Panc1 (cell line): ENCODE measurements around the gene IQCH. TPM values are rescaled to one million over a fixed set of nuclear protein-coding genes. Genes with fewer than 3 reads are reported as not detected.

ENCODE experiments used
- ATAC-seq: fragments of 200-7000 bp; cut with Tn5 transposase; 2 replicates; pipeline ENCODE4 v1.9.1; 2020; ENCODE audit warnings: mild to moderate bottlenecking, moderate library complexity
- BruUV-seq: library from RNA; stranded (reverse); fragments of 400-500 nt; replicated peaks from 2 replicates; lab custom pipeline; 2021; lab: Mats Ljungman, UMichigan
- CTCF ChIA-PET: fragments of 300-600 bp; sonication (Branson Sonifier 250); formaldehyde crosslinking; loops from one replicate; lab custom pipeline; 2022; ENCODE audit warnings: antibody characterized with exemption; lab: Charles Lee
- POLR2A ChIA-PET: fragments of 300-600 bp; sonication (Branson Sonifier 250); formaldehyde crosslinking; loops from one replicate; lab custom pipeline; 2022; ENCODE audit warnings: antibody characterized with exemption; lab: Charles Lee
- DNase-seq: peaks from one replicate; pipeline ENCODE4 v3.0.0-alpha.2; 2010; ENCODE audit warnings: low read depth, low spot score
- H3K27ac ChIP-seq: 2 replicates; pipeline ENCODE4 v1.5.1; 2011; ENCODE audit warnings: mild to moderate bottlenecking, low read length, inconsistent platforms
- H3K27me3 ChIP-seq: fragments of 200-500 bp; sonication (Bioruptor generic); 2 replicates; pipeline ENCODE4 v1.6.0; 2014; ENCODE audit warnings: low read length, inconsistent platforms; ENCODE audit not compliant: control insufficient read depth, insufficient read depth
- H3K36me3 ChIP-seq: fragments of 200-500 bp; sonication (Bioruptor generic); 2 replicates; pipeline ENCODE4 v1.5.1; 2014; ENCODE audit warnings: inconsistent platforms, mild to moderate bottlenecking, low read length, moderate library complexity; ENCODE audit not compliant: control insufficient read depth, insufficient read depth
- H3K4me1 ChIP-seq: 2 replicates; pipeline ENCODE4 v1.5.1; 2011; ENCODE audit warnings: inconsistent platforms, mild to moderate bottlenecking, low read length, moderate library complexity; ENCODE audit not compliant: control insufficient read depth, insufficient read depth
- H3K4me3 ChIP-seq, 2 experiments: 2 replicates each; pipeline ENCODE4 v1.5.1; 2011 to 2012; ENCODE audit warnings: low read depth in 2 of 2, low read length in 2 of 2, mild to moderate bottlenecking in 2 of 2, inconsistent platforms in 1 of 2, moderate library complexity in 1 of 2
- H3K9me3 ChIP-seq: fragments of 200-500 bp; sonication (Bioruptor generic); 2 replicates; pipeline ENCODE4 v1.5.1; 2014; ENCODE audit warnings: low read depth, mild to moderate bottlenecking, inconsistent platforms, low read length, moderate library complexity; ENCODE audit not compliant: control insufficient read depth, insufficient read depth
- CTCF ChIP-seq: fragments of 450-650 bp; IDR thresholded peaks from 2 replicates; pipeline ENCODE4 v1.5.1; 2017; ENCODE audit warnings: mild to moderate bottlenecking
- POLR2AphosphoS5 ChIP-seq: IDR thresholded peaks from 2 replicates; pipeline ENCODE4 v1.6.1; 2012; ENCODE audit warnings: mild to moderate bottlenecking, low read depth, low read length, moderate library complexity
- SIN3A ChIP-seq: IDR thresholded peaks from 2 replicates; pipeline ENCODE4 v1.6.1; 2012; ENCODE audit warnings: low read depth, mild to moderate bottlenecking, low read length, moderate library complexity, borderline replicate concordance; ENCODE audit not compliant: insufficient read depth
- TCF7L2 ChIP-seq: IDR thresholded peaks from 2 replicates; pipeline ENCODE4 v1.6.1; 2011; ENCODE audit warnings: mild to moderate bottlenecking, low read depth, low read length, inconsistent platforms
- in situ Hi-C: cut with HindIII; loops from 2 replicates; pipeline ENCODE4 v1.10.0; 2016; ENCODE audit warnings: low sequenced_read_pairs, low pct_unique_long_range_greater_than_20kb
- intact Hi-C: fragments of 100-400 bp; cut with micrococcal nuclease; formaldehyde crosslinking; loops from one replicate; pipeline ENCODE4 v1.10.0; 2022; ENCODE audit not compliant: unreplicated experiment
- total RNA-seq: library from RNA; stranded (reverse); gene quantifications from one replicate; pipeline ENCODE4 v1.2.1, GENCODE V29; 2021; ENCODE audit not compliant: unreplicated experiment
- TF ChIP-seq, protein P1 (sequence below), 2 experiments: IDR thresholded peaks; 2 replicates each; pipeline ENCODE4 v1.6.1; 2011 to 2012; ENCODE audit warnings: low read depth in 2 of 2, control low read depth in 1 of 2, low read length in 1 of 2, mild to moderate bottlenecking in 1 of 2, moderate library complexity in 1 of 2; ENCODE audit not compliant: insufficient read depth in 1 of 2

IQCH gene
- total RNA-seq, 1 experiment from 2014 or later: 3.9 TPM

DNA sequence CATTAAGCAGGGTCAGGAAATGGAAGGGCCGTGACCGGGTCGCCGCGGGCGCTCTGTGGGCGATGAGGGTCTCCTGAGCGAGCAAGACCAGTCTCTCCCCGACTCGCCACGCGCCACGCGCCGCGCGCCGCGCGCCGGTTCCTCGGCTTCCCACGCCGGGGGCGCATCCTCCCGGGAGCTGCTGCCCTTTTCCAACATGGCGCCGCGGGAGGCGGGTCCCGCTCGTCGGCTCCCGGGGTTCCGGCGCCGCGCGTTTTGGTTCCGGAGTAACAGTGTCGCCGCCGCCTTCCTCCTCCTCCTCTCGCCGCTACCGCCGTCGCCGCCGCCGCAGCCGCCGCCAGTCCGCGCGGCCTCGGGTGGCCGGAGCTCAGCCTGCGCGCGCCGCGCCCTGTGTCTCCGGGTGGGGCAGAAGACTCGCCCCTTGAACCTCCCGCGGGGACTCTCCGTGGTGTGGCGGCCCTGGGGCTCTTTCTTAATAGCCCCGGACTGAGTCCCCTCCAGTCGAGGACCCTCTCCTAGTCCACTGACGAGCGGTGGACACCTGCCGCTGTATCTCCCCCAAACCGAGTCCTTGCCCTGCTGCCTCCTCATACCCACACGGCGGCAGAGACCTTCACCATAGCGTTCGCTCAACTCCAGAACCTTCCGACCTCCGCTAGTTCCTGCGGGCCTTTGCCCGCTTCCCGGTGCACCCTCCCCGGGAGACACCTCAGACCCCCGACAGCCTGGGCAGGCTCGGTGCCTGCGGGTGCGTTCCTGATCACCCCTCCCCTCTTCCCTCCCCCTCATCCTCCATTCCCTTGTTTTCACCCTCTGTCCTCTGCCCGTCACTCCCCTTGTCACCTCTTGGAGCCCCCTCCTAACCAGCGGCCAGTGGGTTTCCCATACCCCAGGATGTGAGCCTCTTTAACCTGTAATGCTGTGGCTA, 288.1 kb downstream of the IQCH start, which contains the start of gene MAP2K5:
Gene MAP2K5, plus strand, starts transcription at position 284 of the 928 bp plus-strand sequence. Its CDS starts 633 bp downstream, at position 917.
- ChIA-PET CTCF (no interaction called here), POLR2A (interaction anchor here (0.6 kb wide), 1 partner anchor 285 kb away, joined by 3 read pairs; no protein-coding TSS in a partner anchor)
- H3K9me3 ChIP-seq: no peaks in the 10 kb centered on the region
- peak; percentile 97 for ATAC-seq
- peak within 1 kb of the TSS; percentile 86 to 87 for H3K4me3 ChIP-seq
- TF ChIP-seq POLR2AphosphoS5: peak; percentile 82
- peak; percentile 89; the same call in 1 of the 2 replicates for TF ChIP-seq SIN3A
- 0 out of 2 replicates have a peak, but pooled peaks have one; percentile 22 for TF ChIP-seq TCF7L2
- TF ChIP-seq CTCF: no peak
- TF ChIP-seq, protein P1, sequence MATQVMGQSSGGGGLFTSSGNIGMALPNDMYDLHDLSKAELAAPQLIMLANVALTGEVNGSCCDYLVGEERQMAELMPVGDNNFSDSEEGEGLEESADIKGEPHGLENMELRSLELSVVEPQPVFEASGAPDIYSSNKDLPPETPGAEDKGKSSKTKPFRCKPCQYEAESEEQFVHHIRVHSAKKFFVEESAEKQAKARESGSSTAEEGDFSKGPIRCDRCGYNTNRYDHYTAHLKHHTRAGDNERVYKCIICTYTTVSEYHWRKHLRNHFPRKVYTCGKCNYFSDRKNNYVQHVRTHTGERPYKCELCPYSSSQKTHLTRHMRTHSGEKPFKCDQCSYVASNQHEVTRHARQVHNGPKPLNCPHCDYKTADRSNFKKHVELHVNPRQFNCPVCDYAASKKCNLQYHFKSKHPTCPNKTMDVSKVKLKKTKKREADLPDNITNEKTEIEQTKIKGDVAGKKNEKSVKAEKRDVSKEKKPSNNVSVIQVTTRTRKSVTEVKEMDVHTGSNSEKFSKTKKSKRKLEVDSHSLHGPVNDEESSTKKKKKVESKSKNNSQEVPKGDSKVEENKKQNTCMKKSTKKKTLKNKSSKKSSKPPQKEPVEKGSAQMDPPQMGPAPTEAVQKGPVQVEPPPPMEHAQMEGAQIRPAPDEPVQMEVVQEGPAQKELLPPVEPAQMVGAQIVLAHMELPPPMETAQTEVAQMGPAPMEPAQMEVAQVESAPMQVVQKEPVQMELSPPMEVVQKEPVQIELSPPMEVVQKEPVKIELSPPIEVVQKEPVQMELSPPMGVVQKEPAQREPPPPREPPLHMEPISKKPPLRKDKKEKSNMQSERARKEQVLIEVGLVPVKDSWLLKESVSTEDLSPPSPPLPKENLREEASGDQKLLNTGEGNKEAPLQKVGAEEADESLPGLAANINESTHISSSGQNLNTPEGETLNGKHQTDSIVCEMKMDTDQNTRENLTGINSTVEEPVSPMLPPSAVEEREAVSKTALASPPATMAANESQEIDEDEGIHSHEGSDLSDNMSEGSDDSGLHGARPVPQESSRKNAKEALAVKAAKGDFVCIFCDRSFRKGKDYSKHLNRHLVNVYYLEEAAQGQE (IDR thresholded peaks at IDR 0.05; ENCODE audit: insufficient read depth in 1 of 2, low read depth in 2 of 2, low read length in 1 of 2): no peak
- intact Hi-C loops (no loop called here), in situ Hi-C loops (no loop called here)
- H3K27me3 ChIP-seq: no peaks in the 10 kb centered on the region
- no peak for DNase-seq
- peaks cover 5% of the 10 kb centered on the region for H3K4me1 ChIP-seq
- H3K27ac ChIP-seq: peak within 1 kb of the TSS; percentile 96
- no peaks in the 10 kb centered on the region; the same call in 1 of the 2 replicates for H3K36me3 ChIP-seq
- BruUV-seq: no TSS peak

- Histone ChIP-seq H3K27ac (peak overlapping the region; percentile 96), H3K36me3 (no peaks in the 10 kb centered on the region; the same call in 1 of the 2 replicates), H3K4me3 (peak overlapping the region; percentile 86 to 87), H3K9me3 (no peaks in the 10 kb centered on the region), H3K4me1 (peaks cover 11% of the 10 kb centered on the region), H3K27me3 (no peaks in the 10 kb centered on the region)
- BruUV-seq: TSS peak; percentile 55
- ATAC-seq (peak; percentile 17; the same call in 1 of the 2 replicates), DNase-seq (no peak)
- ChIA-PET POLR2A (no interaction called here), CTCF (no interaction called here)
- intact Hi-C loops (no loop called here), in situ Hi-C loops (no loop called here)
- TF ChIP-seq TCF7L2 (no peak), POLR2AphosphoS5 (no peak), SIN3A (no peak), CTCF (no peak)
- TF ChIP-seq, protein P1 (IDR thresholded peaks at IDR 0.05; ENCODE audit: insufficient read depth in 1 of 2, low read depth in 2 of 2, low read length in 1 of 2): no peak
Measured at GRCh38 chr15:67543348-67543718, 288.7 kb downstream of the IQCH start.
